NOMO-1 treated with DMSO at 0.1 percent for 48 hours (cell line): Measurements from ENCODE around the gene RPS6KB1.
"Not testable (repeated sequence)": the region's sequence is repeated elsewhere in the genome, so short reads cannot be mapped to it uniquely, and the experiment has no call there.

ENCODE experiments used
- DNase-seq: peaks from one replicate; lab custom pipeline; 2025; ENCODE audit not compliant: unreplicated experiment; lab: John Stamatoyannopoulos, UW

The RPS6KB1 gene

DNA sequence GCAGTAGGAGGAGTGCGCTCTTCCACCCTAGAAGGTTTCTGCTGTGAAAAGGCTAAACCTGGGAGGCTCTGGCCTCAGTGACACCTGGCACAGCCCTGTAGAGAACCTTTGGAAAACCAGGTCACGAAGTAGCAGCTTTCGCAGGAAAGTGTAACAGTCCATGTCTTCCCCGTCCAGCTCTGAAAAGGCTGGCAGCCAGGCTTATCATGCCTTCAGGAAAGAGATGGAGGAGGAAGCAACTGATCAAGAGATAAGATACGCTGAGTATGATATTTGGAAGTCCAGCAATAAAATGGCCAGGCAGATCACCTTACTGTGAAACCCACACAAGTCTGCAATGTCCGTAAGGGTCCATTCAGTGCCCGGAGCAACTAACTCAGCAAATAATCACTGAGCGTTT lies 22.4 kb upstream of the RPS6KB1 start:
- DNase-seq, result no peak

- DNase-seq, result no peak
These were observed 20.6 kb upstream of the RPS6KB1 start for GRCh38 chr17:59872351-59872750.

- not testable (repeated sequence) for DNase-seq
These were observed 19.5 kb upstream of the RPS6KB1 start for GRCh38 chr17:59873414-59873813.

- DNase-seq, result no peak
These were observed 18.5 kb upstream of the RPS6KB1 start for GRCh38 chr17:59874376-59874775.

GRCh38 chr17:59876107-59876506 lies 16.8 kb upstream of the RPS6KB1 start:
- DNase-seq, result peak; percentile 24

DNA sequence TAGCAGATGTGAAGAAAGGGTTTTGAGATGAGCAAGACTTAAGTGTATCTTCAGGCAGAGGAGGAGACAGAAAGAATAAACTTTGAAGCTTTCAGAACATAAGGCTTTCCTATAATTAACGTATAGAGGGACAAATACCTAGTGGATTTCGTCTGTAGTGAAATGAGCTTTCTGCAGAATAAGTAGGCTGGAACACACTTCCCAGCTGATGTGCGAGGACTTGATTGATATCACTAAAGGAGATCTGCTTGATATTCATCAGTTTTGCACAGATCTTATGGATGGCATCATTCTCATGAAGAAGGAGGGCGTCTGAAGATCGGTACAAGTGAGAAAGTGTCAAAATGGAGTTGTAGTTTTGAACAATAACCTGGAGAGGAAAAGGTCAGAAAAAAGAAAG lies 15.0 kb upstream of the RPS6KB1 start:
- no peak for DNase-seq

- DNase-seq, result no peak
These were observed 14.3 kb upstream of the RPS6KB1 start for GRCh38 chr17:59878624-59879023.

GRCh38 chr17:59884861-59885260 lies 8.1 kb upstream of the RPS6KB1 start:
- no peak for DNase-seq

- DNase-seq, result no peak
These were observed 4.7 kb upstream of the RPS6KB1 start for GRCh38 chr17:59888145-59888750.

DNA sequence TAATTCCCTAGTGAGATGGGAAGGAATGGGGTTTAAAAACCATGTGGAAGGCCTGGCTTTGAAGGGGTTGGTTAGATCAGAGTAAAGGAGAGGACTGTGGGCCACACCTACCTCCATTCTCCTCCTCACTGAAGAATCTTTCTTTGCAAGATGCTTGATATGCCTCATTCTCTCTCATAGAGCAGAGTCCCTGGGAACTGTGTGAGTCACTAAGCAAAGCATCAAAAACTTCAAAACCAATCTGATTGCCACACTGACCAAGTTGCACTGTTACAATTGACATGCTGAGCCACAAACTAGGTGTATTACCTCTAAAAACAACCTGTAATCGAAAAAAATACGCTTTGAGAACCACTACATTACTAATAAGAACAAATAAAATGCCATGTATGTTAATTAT lies 2.2 kb upstream of the RPS6KB1 start:
- no peak for DNase-seq

DNA sequence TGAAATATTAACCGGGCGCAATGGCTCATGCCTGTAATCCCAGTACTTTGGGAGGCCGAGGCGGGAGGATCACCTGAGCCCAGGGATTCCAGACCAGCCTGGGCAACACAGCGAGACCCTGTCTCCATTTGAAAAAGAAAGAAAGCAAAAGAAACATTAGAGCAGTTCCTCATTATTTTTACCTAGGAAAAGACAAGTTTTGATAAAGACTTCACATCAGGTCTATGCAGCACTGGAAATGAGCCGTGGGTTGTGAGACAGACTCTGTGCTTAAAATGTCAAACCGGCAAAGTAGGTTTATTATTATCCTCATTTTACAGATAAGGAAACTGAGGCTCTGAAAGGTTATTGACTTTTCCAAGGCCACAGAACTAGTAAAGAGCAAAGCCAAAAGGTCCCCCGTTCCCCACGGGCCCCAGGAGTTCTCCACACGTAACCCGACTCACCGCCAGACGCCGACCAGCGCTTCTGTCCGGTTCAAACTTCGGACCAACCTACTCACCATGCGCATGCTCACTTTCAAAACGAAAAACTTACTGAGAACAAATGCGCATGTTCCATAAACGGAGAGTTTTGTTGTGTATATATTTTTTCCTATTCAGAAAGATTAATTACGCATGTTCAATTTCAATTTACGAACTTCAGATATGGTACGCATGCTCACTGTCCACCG lies 534 bp upstream of the RPS6KB1 start:
- DNase-seq, result no peak

DNA sequence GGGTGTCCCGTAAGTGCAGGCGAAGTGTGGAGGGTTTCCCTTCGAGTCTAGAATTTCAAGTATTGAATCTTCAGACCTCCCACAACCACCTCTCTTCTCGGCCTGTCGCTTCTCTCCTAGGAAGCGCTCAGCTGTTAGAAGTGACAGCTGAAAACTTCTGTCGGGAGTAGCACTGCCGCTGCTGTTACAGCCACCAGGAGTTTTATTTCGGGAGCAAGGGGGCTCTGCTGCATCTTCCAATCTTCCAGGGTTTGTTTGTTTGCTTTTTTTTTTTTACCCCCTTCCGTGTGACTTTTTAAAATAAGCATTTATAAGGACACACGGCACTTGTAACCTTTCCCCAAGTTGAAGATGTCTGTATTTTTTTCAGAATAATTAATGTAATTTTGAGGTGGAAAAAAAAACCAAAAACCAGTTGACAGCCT lies 767 bp downstream of the RPS6KB1 start:
- peak; percentile 33 for DNase-seq

DNA sequence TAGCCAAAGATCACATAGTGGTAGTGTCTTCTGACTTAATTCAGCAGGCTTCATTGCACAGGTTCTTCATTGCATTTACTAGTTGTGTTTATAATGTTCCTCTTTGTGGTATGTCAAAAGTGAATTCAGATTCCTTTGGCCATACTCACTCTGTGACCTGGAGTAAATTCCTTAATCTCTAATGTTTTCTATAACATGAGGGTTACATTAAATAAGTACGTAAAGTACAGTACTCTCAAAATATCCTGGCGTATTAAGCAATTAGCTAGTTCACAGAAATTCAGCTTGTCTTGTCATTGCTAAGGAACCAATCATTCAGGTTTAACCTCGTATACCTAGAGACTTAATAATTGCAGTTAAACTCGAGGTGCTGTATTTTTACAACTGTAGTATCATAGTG lies 4.2 kb downstream of the RPS6KB1 start:
- DNase-seq, result no peak

DNA sequence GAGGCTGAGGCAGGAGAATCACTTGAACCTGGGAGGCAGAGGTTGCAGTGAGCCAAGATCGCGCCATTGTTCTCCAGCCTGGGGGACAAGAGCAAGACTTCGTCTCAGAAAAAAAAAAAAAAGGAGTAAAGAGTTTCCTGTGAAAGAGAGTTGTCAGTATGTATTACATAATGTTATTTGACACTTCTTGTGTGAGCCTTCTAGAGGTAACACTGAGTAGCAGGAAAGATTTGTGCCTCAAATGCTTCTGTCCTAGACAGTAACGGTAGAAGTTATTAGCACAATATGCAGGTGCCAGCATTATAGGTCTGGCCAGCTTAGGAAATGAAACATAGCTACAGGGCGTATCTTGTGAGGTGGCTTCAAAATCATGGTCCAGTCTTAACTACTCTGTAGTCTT lies 6.2 kb downstream of the RPS6KB1 start:
- peak; percentile 58 for DNase-seq

DNA sequence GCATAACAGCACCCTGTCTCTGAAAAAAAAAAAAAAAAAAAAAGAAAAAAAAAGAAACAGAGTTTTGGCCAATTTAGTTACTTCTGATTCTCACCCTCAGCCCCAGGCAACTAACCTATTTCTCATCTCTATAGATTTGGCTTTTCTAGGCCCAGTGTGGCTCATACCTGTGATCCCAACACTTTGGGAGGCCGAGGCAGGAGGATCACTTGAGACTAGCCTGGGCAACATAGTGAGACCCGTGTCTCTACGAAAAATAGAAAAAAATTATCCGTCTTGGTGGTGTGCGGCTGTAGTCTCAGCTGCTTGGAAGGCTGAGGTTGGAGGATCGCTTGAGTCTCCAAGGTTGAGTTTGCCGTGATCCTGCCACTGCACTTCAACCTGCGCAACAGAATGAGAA lies 8.7 kb downstream of the RPS6KB1 start:
- DNase-seq, result no peak

DNA sequence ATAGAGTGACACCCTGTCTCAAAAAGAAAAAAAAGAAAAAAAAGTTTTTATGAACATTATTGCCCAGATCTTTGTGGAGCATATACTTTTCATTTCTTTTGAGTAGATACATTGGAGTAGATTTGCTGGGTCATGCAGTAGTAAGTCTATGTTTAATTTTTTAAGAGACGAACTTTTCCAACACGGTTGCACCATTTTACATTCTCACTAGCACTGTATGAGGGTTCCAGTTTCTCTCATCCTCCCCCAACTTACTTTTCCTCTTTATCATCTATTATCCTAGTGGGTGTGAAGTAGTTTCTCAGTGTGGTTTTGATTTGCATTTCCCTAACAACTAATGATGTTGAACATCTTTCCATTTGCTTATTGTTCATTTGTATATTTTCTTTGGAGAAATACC lies 10.5 kb downstream of the RPS6KB1 start:
- DNase-seq, result no peak

- no peak for DNase-seq
These were observed 14.5 kb downstream of the RPS6KB1 start for GRCh38 chr17:59907467-59907866.

GRCh38 chr17:59914274-59914854 lies 21.4 kb downstream of the RPS6KB1 start:
- DNase-seq, result peak; percentile 52

GRCh38 chr17:59916446-59916845 lies 23.5 kb downstream of the RPS6KB1 start:
- DNase-seq, result no peak

DNA sequence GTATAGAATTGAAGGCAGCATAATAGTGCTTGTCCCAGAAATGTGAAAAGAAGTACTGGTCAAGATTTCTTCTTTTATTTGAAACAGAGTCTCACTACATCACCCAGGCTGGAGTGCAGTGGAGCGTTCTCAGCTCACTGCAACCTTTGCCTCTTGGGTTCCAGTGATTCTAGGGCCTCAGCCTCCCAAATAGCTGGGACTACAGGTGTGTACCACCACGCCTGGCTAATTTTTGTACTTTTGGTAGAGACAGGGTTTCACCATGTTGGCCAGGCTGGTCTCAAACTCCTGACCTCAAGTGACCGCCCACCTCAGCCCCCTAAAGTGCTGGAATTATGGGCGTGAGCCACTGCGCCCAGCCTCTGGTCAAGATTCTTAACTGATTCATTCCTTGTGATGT lies 27.7 kb downstream of the RPS6KB1 start:
- not testable (repeated sequence) for DNase-seq

DNA sequence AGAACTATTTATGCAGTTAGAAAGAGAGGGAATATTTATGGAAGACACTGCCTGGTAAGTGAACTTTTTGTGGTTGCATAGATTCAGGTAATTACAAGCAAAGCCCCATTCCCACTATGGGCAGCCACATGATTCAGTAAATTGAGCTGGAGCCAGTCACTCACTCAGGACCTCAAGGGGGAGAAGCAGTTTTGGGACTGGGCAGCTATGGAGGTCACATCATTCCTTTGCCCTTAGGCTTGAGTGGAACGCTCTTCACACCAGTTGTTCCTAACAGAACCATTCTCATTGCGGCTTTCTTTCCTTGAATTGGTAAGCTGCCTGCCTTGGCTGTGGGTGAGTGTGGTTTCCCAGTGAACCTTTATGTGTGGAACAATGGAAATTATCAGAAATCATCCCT lies 37.2 kb downstream of the RPS6KB1 start:
- not testable (repeated sequence) for DNase-seq

DNA sequence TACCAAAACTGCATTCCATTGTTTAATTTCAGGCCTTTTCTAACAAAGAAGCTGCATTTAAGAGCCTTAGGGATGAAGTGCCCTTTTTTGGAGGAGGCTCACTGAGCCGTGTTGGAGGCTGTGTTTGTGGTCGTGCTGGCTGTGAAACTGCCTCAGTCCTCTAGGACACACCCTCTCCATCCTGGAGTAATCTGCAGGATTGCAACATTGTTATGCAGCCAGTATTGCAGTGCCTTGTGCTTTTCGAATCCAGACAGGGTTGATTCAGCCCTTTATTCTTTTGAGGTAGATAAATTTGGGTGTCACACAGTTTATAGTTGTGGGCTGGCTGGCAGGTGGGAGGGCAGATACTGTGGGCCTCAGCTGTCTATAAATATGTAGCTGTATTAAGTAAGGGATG lies 37.8 kb downstream of the RPS6KB1 start:
- DNase-seq, result peak; percentile 18

- not testable (repeated sequence) for DNase-seq
These were observed 40.4 kb downstream of the RPS6KB1 start for GRCh38 chr17:59933317-59933716.
